H1 (cell line): ENCODE measurements around the gene KRABD2.

Experiments
- ASH2L ChIP-seq: fragments of 200-600, 300-600 bp; sonication (generic); IDR thresholded peaks from one replicate; pipeline ENCODE4 v1.7.1; 2017; ENCODE audit warnings: low read length
- ATF3 ChIP-seq: IDR thresholded peaks from 2 replicates; pipeline ENCODE4 v1.6.1; 2011; ENCODE audit warnings: low read depth, mild to moderate bottlenecking, low read length; ENCODE audit not compliant: insufficient read depth
- BRCA1 ChIP-seq: IDR thresholded peaks from 2 replicates; pipeline ENCODE4 v1.6.1; 2012; ENCODE audit warnings: low read depth, low read length, improper control_type of control experiment
- CBX5 ChIP-seq: fragments of 300-800, 300-1000 bp; sonication (generic); IDR thresholded peaks from 2 replicates; pipeline ENCODE4 v1.7.1; 2016; ENCODE audit warnings: antibody characterized with exemption, low read length, low read depth
- CREB1 ChIP-seq: IDR thresholded peaks from 2 replicates; pipeline ENCODE4 v1.6.1; 2012; ENCODE audit warnings: inconsistent platforms
- CTCF ChIP-seq, 3 experiments: IDR thresholded peaks; 1 replicate in 2 of 3; 2 replicates in 1 of 3; pipeline versions ENCODE4 v1.5.1 to v1.6.1; 2011; ENCODE audit warnings: low read length in 3 of 3, mild to moderate bottlenecking in 3 of 3, inconsistent platforms in 2 of 3, low read depth in 1 of 3, moderate library complexity in 1 of 3; ENCODE audit not compliant: insufficient read depth in 1 of 3; ENCODE audit errors: control extremely low read depth in 1 of 3
- EGR1 ChIP-seq: IDR thresholded peaks from 2 replicates; pipeline ENCODE4 v1.6.1; 2011; ENCODE audit warnings: low read depth, low read length, borderline replicate concordance
- GABPA ChIP-seq: IDR thresholded peaks from 2 replicates; pipeline ENCODE4 v1.6.1; 2011; ENCODE audit warnings: mild to moderate bottlenecking, low read length, moderate library complexity, borderline replicate concordance; ENCODE audit not compliant: insufficient read depth
- POU5F1 ChIP-seq: IDR thresholded peaks from 2 replicates; pipeline ENCODE4 v1.6.1; 2011; ENCODE audit warnings: low read depth, mild to moderate bottlenecking, low read length, moderate library complexity
- RFX5 ChIP-seq: IDR thresholded peaks from 2 replicates; pipeline ENCODE4 v1.6.1; 2011; ENCODE audit warnings: low read depth, low read length, improper control_type of control experiment, borderline replicate concordance
- RNF2 ChIP-seq: fragments of 200-900, 300-1000 bp; sonication (generic); IDR thresholded peaks from 2 replicates; pipeline ENCODE4 v1.7.1; 2016; ENCODE audit warnings: borderline replicate concordance, low read depth, mild to moderate bottlenecking, antibody characterized with exemption, low read length; ENCODE audit not compliant: poor library complexity, severe bottlenecking; ENCODE audit errors: missing control alignments
- RXRA ChIP-seq: IDR thresholded peaks from 2 replicates; pipeline ENCODE4 v1.6.1; 2011; ENCODE audit warnings: low read depth, mild to moderate bottlenecking, low read length, moderate library complexity; ENCODE audit not compliant: insufficient read depth
- SRF ChIP-seq: IDR thresholded peaks from 2 replicates; pipeline ENCODE4 v1.6.1; 2011; ENCODE audit warnings: mild to moderate bottlenecking, low read depth, low read length, moderate library complexity
- SUZ12 ChIP-seq: fragments of 200-600 bp; sonication (generic); IDR thresholded peaks from 2 replicates; pipeline ENCODE4 v1.6.1; 2012; ENCODE audit warnings: mild to moderate bottlenecking, inconsistent platforms, low read length, moderate library complexity, mixed read lengths
- YY1 ChIP-seq: IDR thresholded peaks from 2 replicates; pipeline ENCODE4 v1.6.1; 2011; ENCODE audit warnings: low read depth, mild to moderate bottlenecking, low read length

KRABD2 gene

GRCh38 chr17:8383143-8383822 lies 6.8 kb upstream of the KRABD2 start, which contains the start of gene RPL26 (continued):
- TF ChIP-seq RNF2 (no peak), ASH2L (peak; percentile 11), SUZ12 (no peak), GABPA (peak; percentile 70; the same call in 1 of the 2 replicates), YY1 (peak; percentile 92), CBX5 (no peak), RXRA (0 out of 2 replicates have a peak, but pooled peaks have one; percentile 2), POU5F1 (no peak), SRF (0 out of 2 replicates have a peak, but pooled peaks have one; percentile 22), BRCA1 (peak; percentile 86), CREB1 (peak; percentile 29; the same call in 1 of the 2 replicates), EGR1 (peak; percentile 91), RFX5 (no peak), ATF3 (no peak), CTCF (IDR thresholded peaks at IDR 0.05; ENCODE audit: control extremely low read depth in 1 of 3, insufficient read depth in 1 of 3, low read depth in 1 of 3, low read length in 3 of 3) (peak; percentile 75 to 84 (median 83))
